ENCODE data around the gene USP1.

USP1 gene

GRCh38 chr1:62395291-62395690 lies 41.6 kb upstream of the USP1 start:
- H3K9ac ChIP-seq (ENCODE audit: low read length): no peak overlapping the region

DNA sequence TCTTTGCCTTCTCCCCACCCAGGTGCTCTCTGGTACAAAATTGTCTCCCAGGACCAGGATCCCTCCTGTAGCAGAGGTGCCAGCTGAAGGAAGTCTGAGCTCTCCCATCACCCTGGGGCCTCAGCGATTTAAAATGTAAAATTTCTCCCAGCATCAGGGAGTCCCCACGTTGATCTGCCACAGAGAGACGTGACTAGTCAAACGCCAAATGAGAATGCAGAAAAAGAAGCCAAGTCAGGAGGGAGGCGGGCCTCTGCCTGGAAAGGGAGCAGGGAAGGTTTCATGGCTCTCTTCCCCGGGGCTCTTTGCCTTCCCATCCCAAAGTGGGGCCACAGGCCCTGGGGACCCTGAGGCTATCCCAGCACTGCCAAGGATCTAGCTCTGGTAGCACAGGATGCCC lies 40.0 kb upstream of the USP1 start:
- no peaks in the 10 kb centered on the region for H3F3A ChIP-seq (ENCODE audit: insufficient read depth, low read length)
- no peak overlapping the region for H3K9ac ChIP-seq (ENCODE audit: low read length)
- no peaks in the 10 kb centered on the region for H3K36me3 ChIP-seq (replicated peaks; ENCODE audit: insufficient read depth, low read length)
- H2AFZ ChIP-seq (ENCODE audit: low read length): no peak overlapping the region
- no peak overlapping the region for H3K27ac ChIP-seq (ENCODE audit: low read length)
- no peak for DNase-seq
- H3K9me2 ChIP-seq (replicated peaks; ENCODE audit: insufficient read depth, low read length): no peaks in the 10 kb centered on the region
- no peaks in the 10 kb centered on the region for H3K27me3 ChIP-seq (replicated peaks; ENCODE audit: insufficient read depth, low read length)
- H3K9me3 ChIP-seq (replicated peaks; ENCODE audit: insufficient read depth, low read length): no peaks in the 10 kb centered on the region
- H4K20me1 ChIP-seq (ENCODE audit: insufficient read depth, low read length): no peaks in the 10 kb centered on the region
- H3K4me1 ChIP-seq (ENCODE audit: low read length): no peaks in the 10 kb centered on the region
- no peak overlapping the region for H3K4me3 ChIP-seq (ENCODE audit: low read length)
- no peak overlapping the region for H3K4me2 ChIP-seq (ENCODE audit: low read depth, low read length)
- H3K79me2 ChIP-seq (ENCODE audit: low read length): no peaks in the 10 kb centered on the region
- TF ChIP-seq EZH2phosphoT487 (IDR thresholded peaks at IDR 0.05; ENCODE audit: low read length) (no peak), EZH2 (optimal IDR thresholded peaks at IDR 0.05; ENCODE audit: low read depth, low read length) (no peak)
- TF ChIP-seq, protein P1, sequence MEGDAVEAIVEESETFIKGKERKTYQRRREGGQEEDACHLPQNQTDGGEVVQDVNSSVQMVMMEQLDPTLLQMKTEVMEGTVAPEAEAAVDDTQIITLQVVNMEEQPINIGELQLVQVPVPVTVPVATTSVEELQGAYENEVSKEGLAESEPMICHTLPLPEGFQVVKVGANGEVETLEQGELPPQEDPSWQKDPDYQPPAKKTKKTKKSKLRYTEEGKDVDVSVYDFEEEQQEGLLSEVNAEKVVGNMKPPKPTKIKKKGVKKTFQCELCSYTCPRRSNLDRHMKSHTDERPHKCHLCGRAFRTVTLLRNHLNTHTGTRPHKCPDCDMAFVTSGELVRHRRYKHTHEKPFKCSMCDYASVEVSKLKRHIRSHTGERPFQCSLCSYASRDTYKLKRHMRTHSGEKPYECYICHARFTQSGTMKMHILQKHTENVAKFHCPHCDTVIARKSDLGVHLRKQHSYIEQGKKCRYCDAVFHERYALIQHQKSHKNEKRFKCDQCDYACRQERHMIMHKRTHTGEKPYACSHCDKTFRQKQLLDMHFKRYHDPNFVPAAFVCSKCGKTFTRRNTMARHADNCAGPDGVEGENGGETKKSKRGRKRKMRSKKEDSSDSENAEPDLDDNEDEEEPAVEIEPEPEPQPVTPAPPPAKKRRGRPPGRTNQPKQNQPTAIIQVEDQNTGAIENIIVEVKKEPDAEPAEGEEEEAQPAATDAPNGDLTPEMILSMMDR (IDR thresholded peaks at IDR 0.05; ENCODE audit: low read length): no peak

More at GRCh38 chr1:62395291-62395690, 41.6 kb upstream of the USP1 start:
- H3K4me3 ChIP-seq (ENCODE audit: low read length): no peak overlapping the region
- no peaks in the 10 kb centered on the region for H3K4me1 ChIP-seq (ENCODE audit: low read length)
- TF ChIP-seq EZH2phosphoT487 (IDR thresholded peaks at IDR 0.05; ENCODE audit: low read length) (no peak), EZH2 (optimal IDR thresholded peaks at IDR 0.05; ENCODE audit: low read depth, low read length) (no peak)
- TF ChIP-seq, protein P1 (IDR thresholded peaks at IDR 0.05; ENCODE audit: low read length): no peak
- no peaks in the 10 kb centered on the region for H3K9me2 ChIP-seq (replicated peaks; ENCODE audit: insufficient read depth, low read length)
- H3K9me3 ChIP-seq (replicated peaks; ENCODE audit: insufficient read depth, low read length): no peaks in the 10 kb centered on the region
- no peak for DNase-seq
- H3F3A ChIP-seq (ENCODE audit: insufficient read depth, low read length): no peaks in the 10 kb centered on the region
- no peak overlapping the region for H2AFZ ChIP-seq (ENCODE audit: low read length)
- H3K4me2 ChIP-seq (ENCODE audit: low read depth, low read length): no peak overlapping the region
- no peaks in the 10 kb centered on the region for H3K79me2 ChIP-seq (ENCODE audit: low read length)
- H3K27me3 ChIP-seq (replicated peaks; ENCODE audit: insufficient read depth, low read length): no peaks in the 10 kb centered on the region
- H3K36me3 ChIP-seq (replicated peaks; ENCODE audit: insufficient read depth, low read length): no peaks in the 10 kb centered on the region
- no peaks in the 10 kb centered on the region for H4K20me1 ChIP-seq (ENCODE audit: insufficient read depth, low read length)
- no peak overlapping the region for H3K27ac ChIP-seq (ENCODE audit: low read length)

GRCh38 chr1:62397301-62397700 lies 39.5 kb upstream of the USP1 start:
- Histone ChIP-seq H3F3A (ENCODE audit: insufficient read depth, low read length) (no peaks in the 10 kb centered on the region), H3K4me3 (ENCODE audit: low read length) (no peak overlapping the region), H2AFZ (ENCODE audit: low read length) (no peak overlapping the region), H3K4me1 (ENCODE audit: low read length) (no peaks in the 10 kb centered on the region), H4K20me1 (ENCODE audit: insufficient read depth, low read length) (no peaks in the 10 kb centered on the region), H3K9me2 (replicated peaks; ENCODE audit: insufficient read depth, low read length) (no peaks in the 10 kb centered on the region), H3K36me3 (replicated peaks; ENCODE audit: insufficient read depth, low read length) (no peaks in the 10 kb centered on the region), H3K79me2 (ENCODE audit: low read length) (no peaks in the 10 kb centered on the region), H3K27me3 (replicated peaks; ENCODE audit: insufficient read depth, low read length) (no peaks in the 10 kb centered on the region), H3K9ac (ENCODE audit: low read length) (no peak overlapping the region), H3K4me2 (ENCODE audit: low read depth, low read length) (no peak overlapping the region), H3K9me3 (replicated peaks; ENCODE audit: insufficient read depth, low read length) (no peaks in the 10 kb centered on the region), H3K27ac (ENCODE audit: low read length) (no peak overlapping the region)
- TF ChIP-seq EZH2 (optimal IDR thresholded peaks at IDR 0.05; ENCODE audit: low read depth, low read length): no peak
- no peak for DNase-seq

DNA sequence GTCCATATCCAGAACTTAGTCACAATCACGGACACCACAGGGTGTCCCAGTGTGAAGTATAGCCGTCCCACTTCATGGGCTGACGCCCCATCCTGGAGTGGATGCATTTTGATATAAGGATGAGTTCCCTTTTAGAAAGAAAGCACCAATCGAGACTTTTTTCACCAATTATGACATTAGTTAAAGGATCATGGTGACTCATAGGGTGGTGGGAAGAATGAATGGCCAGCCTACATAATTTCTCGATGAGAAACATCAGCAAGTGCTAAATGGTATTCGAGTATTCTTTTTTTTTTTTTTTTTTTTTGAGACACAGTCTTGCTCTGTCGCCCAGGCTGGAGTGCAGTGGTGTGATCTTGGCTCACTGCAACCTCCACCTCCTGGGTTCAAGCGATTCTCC lies 38.5 kb upstream of the USP1 start:
- no peaks in the 10 kb centered on the region for H3K9me2 ChIP-seq (replicated peaks; ENCODE audit: insufficient read depth, low read length)
- no peak overlapping the region for H3K9ac ChIP-seq (ENCODE audit: low read length)
- no peaks in the 10 kb centered on the region for H4K20me1 ChIP-seq (ENCODE audit: insufficient read depth, low read length)
- TF ChIP-seq, protein P1 (IDR thresholded peaks at IDR 0.05; ENCODE audit: low read length): no peak
- no peak for TF ChIP-seq EZH2 (optimal IDR thresholded peaks at IDR 0.05; ENCODE audit: low read depth, low read length)
- no peak for TF ChIP-seq EZH2phosphoT487 (IDR thresholded peaks at IDR 0.05; ENCODE audit: low read length)
- no peaks in the 10 kb centered on the region for H3K9me3 ChIP-seq (replicated peaks; ENCODE audit: insufficient read depth, low read length)
- H3K4me2 ChIP-seq (ENCODE audit: low read depth, low read length): no peak overlapping the region
- no peak for DNase-seq
- H3K79me2 ChIP-seq (ENCODE audit: low read length): no peaks in the 10 kb centered on the region
- no peak overlapping the region for H3K27ac ChIP-seq (ENCODE audit: low read length)
- no peaks in the 10 kb centered on the region for H3K36me3 ChIP-seq (replicated peaks; ENCODE audit: insufficient read depth, low read length)
- no peak overlapping the region for H2AFZ ChIP-seq (ENCODE audit: low read length)
- H3K27me3 ChIP-seq (replicated peaks; ENCODE audit: insufficient read depth, low read length): no peaks in the 10 kb centered on the region
- H3K4me3 ChIP-seq (ENCODE audit: low read length): no peak overlapping the region
- no peaks in the 10 kb centered on the region for H3K4me1 ChIP-seq (ENCODE audit: low read length)
- no peaks in the 10 kb centered on the region for H3F3A ChIP-seq (ENCODE audit: insufficient read depth, low read length)
